Erythroblast (primary cell): ENCODE results near the gene AUTS2.

ENCODE experiments used
- GATA1 ChIP-seq: IDR thresholded peaks from 2 replicates; pipeline ENCODE4 v1.6.1; 2011; ENCODE audit warnings: low read depth, mild to moderate bottlenecking, control low read depth, low read length, moderate library complexity
- POLR2A ChIP-seq: IDR thresholded peaks from 2 replicates; pipeline ENCODE4 v1.6.1; 2011; ENCODE audit warnings: mild to moderate bottlenecking, low read length

DNA sequence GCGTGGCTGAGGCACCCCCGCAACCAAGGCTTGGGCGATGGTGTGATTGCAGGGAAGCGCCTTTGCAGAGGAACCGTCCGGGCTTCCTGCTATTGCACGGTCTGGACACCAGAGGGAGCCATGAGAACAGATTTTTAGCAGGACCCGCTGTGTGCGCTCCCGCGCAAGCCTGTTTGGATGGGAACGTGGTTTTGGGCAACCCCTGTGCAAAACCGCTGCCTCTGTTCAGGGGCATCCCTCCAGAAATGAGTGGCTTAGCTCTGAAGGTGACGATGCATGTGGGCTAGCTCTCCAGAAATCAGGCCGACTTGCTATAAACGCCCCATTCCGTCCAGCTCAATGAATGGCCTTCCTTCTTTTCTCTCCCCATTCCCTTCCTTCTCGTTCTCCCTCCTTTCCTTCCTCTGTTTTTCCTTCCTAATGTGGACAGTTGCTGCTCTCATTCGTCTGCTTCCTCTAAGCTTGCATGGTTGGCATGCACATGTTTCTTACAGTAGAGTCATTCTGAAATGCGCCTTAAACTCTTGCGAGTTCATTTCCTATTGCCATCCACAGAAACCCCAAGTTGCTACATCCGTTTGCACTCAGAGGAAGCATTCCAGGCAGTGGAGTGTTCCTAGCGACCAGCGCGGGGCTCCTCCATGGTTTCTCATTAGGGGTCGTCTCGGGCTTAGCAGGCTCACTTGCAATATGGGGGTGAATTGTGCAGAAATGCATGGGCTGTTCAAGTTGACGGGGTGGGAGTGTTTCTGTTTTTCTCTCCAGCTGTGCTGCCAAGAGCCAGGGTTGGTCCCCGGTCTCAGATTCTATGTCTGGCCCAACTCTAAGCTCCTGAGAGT, 1231.2 kb downstream of the AUTS2 start:
- TF ChIP-seq POLR2A (no peak), GATA1 (no peak)
